ENCODE measurements around the gene EPHB2.

DNA sequence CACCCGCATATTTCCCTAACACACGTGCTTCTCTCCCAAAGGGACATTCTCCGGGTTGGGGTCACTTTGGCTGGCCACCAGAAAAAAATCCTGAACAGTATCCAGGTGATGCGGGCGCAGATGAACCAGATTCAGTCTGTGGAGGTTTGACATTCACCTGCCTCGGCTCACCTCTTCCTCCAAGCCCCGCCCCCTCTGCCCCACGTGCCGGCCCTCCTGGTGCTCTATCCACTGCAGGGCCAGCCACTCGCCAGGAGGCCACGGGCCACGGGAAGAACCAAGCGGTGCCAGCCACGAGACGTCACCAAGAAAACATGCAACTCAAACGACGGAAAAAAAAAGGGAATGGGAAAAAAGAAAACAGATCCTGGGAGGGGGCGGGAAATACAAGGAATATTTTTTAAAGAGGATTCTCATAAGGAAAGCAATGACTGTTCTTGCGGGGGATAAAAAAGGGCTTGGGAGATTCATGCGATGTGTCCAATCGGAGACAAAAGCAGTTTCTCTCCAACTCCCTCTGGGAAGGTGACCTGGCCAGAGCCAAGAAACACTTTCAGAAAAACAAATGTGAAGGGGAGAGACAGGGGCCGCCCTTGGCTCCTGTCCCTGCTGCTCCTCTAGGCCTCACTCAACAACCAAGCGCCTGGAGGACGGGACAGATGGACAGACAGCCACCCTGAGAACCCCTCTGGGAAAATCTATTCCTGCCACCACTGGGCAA, 202.9 kb downstream of the EPHB2 start:
- TF ChIP-seq RAD21 (IDR thresholded peaks at IDR 0.05 in 1 of 2, conservative IDR thresholded peaks at IDR 0.05 in 1 of 2; ENCODE audit: low read depth in 2 of 2, low read length in 2 of 2) (no peak), POLR2AphosphoS5 (IDR thresholded peaks at IDR 0.05; ENCODE audit: low read depth, low read length) (no peak), CREB1 (IDR thresholded peaks at IDR 0.05) (no peak), JUND (IDR thresholded peaks at IDR 0.05; ENCODE audit: low read length) (no peak), PHF8 (conservative IDR thresholded peaks at IDR 0.05; ENCODE audit: low read depth, low read length) (no peak)
